IPS-20b (cell line): ENCODE data around the gene DENR.
"Not testable (repeated sequence)": the region's sequence is repeated elsewhere in the genome, so short reads cannot be mapped to it uniquely, and the experiment has no call there.

Experiments used
- H3K27ac ChIP-seq: one replicate; pipeline ENCODE4 v1.5.1; 2013; ENCODE audit warnings: low read length
- H3K27me3 ChIP-seq: 2 replicates; pipeline ENCODE4 v1.6.1; 2013; ENCODE audit warnings: mild to moderate bottlenecking, low read length, inconsistent platforms; ENCODE audit not compliant: insufficient read depth
- H3K36me3 ChIP-seq: 2 replicates; pipeline ENCODE4 v1.6.1; 2013; ENCODE audit warnings: low read depth, mild to moderate bottlenecking, inconsistent platforms, low read length, moderate library complexity; ENCODE audit not compliant: insufficient read depth
- H3K4me1 ChIP-seq: 2 replicates; pipeline ENCODE4 v1.6.1; 2013; ENCODE audit warnings: mild to moderate bottlenecking, control low read depth, inconsistent platforms, low read length, moderate library complexity; ENCODE audit not compliant: insufficient read depth
- H3K4me3 ChIP-seq: 2 replicates; pipeline ENCODE4 v1.5.1; 2013; ENCODE audit warnings: mild to moderate bottlenecking, low read length, inconsistent platforms
- H3K9ac ChIP-seq: 2 replicates; pipeline ENCODE4 v1.6.1; 2013; ENCODE audit warnings: low read depth, mild to moderate bottlenecking, inconsistent platforms, low read length, moderate library complexity
- H3K9me3 ChIP-seq: 2 replicates; pipeline ENCODE4 v1.6.1; 2013; ENCODE audit warnings: mild to moderate bottlenecking, low read depth, low read length, inconsistent platforms; ENCODE audit not compliant: insufficient read depth

Gene DENR

GRCh38 chr12:122747224-122748135 lies 5.1 kb upstream of the DENR start:
- no peaks in the 10 kb centered on the region for H3K27me3 ChIP-seq
- H3K4me3 ChIP-seq = no peak overlapping the region
- H3K4me1 ChIP-seq = peaks cover 7% of the 10 kb centered on the region; the same call in 1 of the 2 replicates
- H3K27ac ChIP-seq = no peak overlapping the region
- no peaks in the 10 kb centered on the region for H3K36me3 ChIP-seq
- H3K9ac ChIP-seq = no peak overlapping the region
- H3K9me3 ChIP-seq = no peaks in the 10 kb centered on the region

- H3K9ac ChIP-seq = no peak overlapping the region
- peaks cover 13% of the 10 kb centered on the region for H3K36me3 ChIP-seq
- H3K9me3 ChIP-seq = no peaks in the 10 kb centered on the region
- H3K27ac ChIP-seq = no peak overlapping the region
- peaks cover 15% of the 10 kb centered on the region for H3K4me1 ChIP-seq
- H3K4me3 ChIP-seq = no peak overlapping the region
- no peaks in the 10 kb centered on the region for H3K27me3 ChIP-seq
These were observed 2.9 kb upstream of the DENR start for GRCh38 chr12:122749569-122750332.

GRCh38 chr12:122750781-122751515 lies 1.7 kb upstream of the DENR start:
- Histone ChIP-seq H3K4me1 (peaks cover 15% of the 10 kb centered on the region), H3K4me3 (peak overlapping the region; percentile 94), H3K36me3 (peaks cover 25% of the 10 kb centered on the region), H3K9ac (peak overlapping the region; percentile 78)
- not testable (repeated sequence) for H3K27ac ChIP-seq, H3K27me3 ChIP-seq, H3K9me3 ChIP-seq

- no peaks in the 10 kb centered on the region for H3K9me3 ChIP-seq
These were observed 661 bp downstream of the DENR start for GRCh38 chr12:122753319-122753650.

GRCh38 chr12:122754790-122755189 lies 2.2 kb downstream of the DENR start:
- Histone ChIP-seq H3K27ac (no peak overlapping the region), H3K36me3 (peaks cover 62% of the 10 kb centered on the region), H3K27me3 (no peaks in the 10 kb centered on the region), H3K4me1 (peaks cover 14% of the 10 kb centered on the region), H3K9me3 (no peaks in the 10 kb centered on the region), H3K9ac (no peak overlapping the region), H3K4me3 (no peak overlapping the region)

More at GRCh38 chr12:122753319-122753650, 661 bp downstream of the DENR start:
- peak overlapping the region; percentile 94 for H3K4me3 ChIP-seq
- H3K27ac ChIP-seq = peak overlapping the region; percentile 94
- peaks cover 48% of the 10 kb centered on the region for H3K36me3 ChIP-seq
- H3K4me1 ChIP-seq = peaks cover 15% of the 10 kb centered on the region
- H3K27me3 ChIP-seq = no peaks in the 10 kb centered on the region
- peak overlapping the region; percentile 93 for H3K9ac ChIP-seq

GRCh38 chr12:122757568-122757967 lies 4.9 kb downstream of the DENR start:
- no peaks in the 10 kb centered on the region for H3K27me3 ChIP-seq
- peaks cover 8% of the 10 kb centered on the region for H3K4me1 ChIP-seq
- peaks cover 88% of the 10 kb centered on the region for H3K36me3 ChIP-seq
- no peak overlapping the region for H3K4me3 ChIP-seq
- no peaks in the 10 kb centered on the region for H3K9me3 ChIP-seq
- no peak overlapping the region for H3K9ac ChIP-seq
- H3K27ac ChIP-seq = no peak overlapping the region

- H3K9ac ChIP-seq = no peak overlapping the region
- no peak overlapping the region for H3K4me3 ChIP-seq
These were observed 32.9 kb downstream of the DENR start for GRCh38 chr12:122785503-122785902.

GRCh38 chr12:122788387-122788786 lies 35.8 kb downstream of the DENR start:
- H3K9me3 ChIP-seq = no peaks in the 10 kb centered on the region
- no peaks in the 10 kb centered on the region for H3K4me1 ChIP-seq
- H3K27ac ChIP-seq = no peak overlapping the region
- H3K9ac ChIP-seq = no peak overlapping the region
- H3K36me3 ChIP-seq = no peaks in the 10 kb centered on the region
- no peak overlapping the region for H3K4me3 ChIP-seq
- no peaks in the 10 kb centered on the region for H3K27me3 ChIP-seq

More at GRCh38 chr12:122785503-122785902, 32.9 kb downstream of the DENR start:
- no peaks in the 10 kb centered on the region for H3K36me3 ChIP-seq
- H3K27me3 ChIP-seq = no peaks in the 10 kb centered on the region
- H3K9me3 ChIP-seq = no peaks in the 10 kb centered on the region
- H3K27ac ChIP-seq = no peak overlapping the region
- no peaks in the 10 kb centered on the region for H3K4me1 ChIP-seq

GRCh38 chr12:122789637-122790036 lies 37.0 kb downstream of the DENR start:
- Histone ChIP-seq H3K27ac (no peak overlapping the region), H3K9me3 (no peaks in the 10 kb centered on the region), H3K4me3 (no peak overlapping the region), H3K9ac (no peak overlapping the region), H3K36me3 (no peaks in the 10 kb centered on the region), H3K4me1 (no peaks in the 10 kb centered on the region), H3K27me3 (no peaks in the 10 kb centered on the region)

- Histone ChIP-seq H3K4me1 (no peaks in the 10 kb centered on the region), H3K9ac (no peak overlapping the region), H3K9me3 (no peaks in the 10 kb centered on the region), H3K36me3 (no peaks in the 10 kb centered on the region), H3K4me3 (no peak overlapping the region), H3K27ac (no peak overlapping the region), H3K27me3 (no peaks in the 10 kb centered on the region)
These were observed 37.9 kb downstream of the DENR start for GRCh38 chr12:122790393-122791075.

GRCh38 chr12:122793685-122794106 lies 41.1 kb downstream of the DENR start:
- H3K4me3 ChIP-seq = no peak overlapping the region
- H3K27me3 ChIP-seq = no peaks in the 10 kb centered on the region
- no peak overlapping the region for H3K27ac ChIP-seq
- H3K9me3 ChIP-seq = no peaks in the 10 kb centered on the region
- no peaks in the 10 kb centered on the region for H3K4me1 ChIP-seq
- H3K9ac ChIP-seq = no peak overlapping the region
- H3K36me3 ChIP-seq = no peaks in the 10 kb centered on the region
